HG03139 (cell line): ENCODE results near the gene LIX1.
"Not testable (repeated sequence)": the region's sequence is repeated elsewhere in the genome, so short reads cannot be mapped to it uniquely, and the experiment has no call there.

Experiments
- ATAC-seq: cut with Tn5 transposase; IDR thresholded peaks from one replicate; pipeline ENCODE4 v1.9.1; 2021; ENCODE audit not compliant: unreplicated experiment

LIX1 gene

GRCh38 chr5:97105501-97106215 is 36.8 kb downstream of the LIX1 start:
- no peak for ATAC-seq

GRCh38 chr5:97102010-97102470 is 40.4 kb downstream of the LIX1 start:
- no peak for ATAC-seq

GRCh38 chr5:97101189-97101910 is 41.1 kb downstream of the LIX1 start:
- ATAC-seq = no peak

- no peak for ATAC-seq
These were observed 41.9 kb downstream of the LIX1 start for GRCh38 chr5:97100476-97100875.

- no peak for ATAC-seq
These were observed 43.5 kb downstream of the LIX1 start for GRCh38 chr5:97098922-97099321.

GRCh38 chr5:97097326-97098230 is 44.8 kb downstream of the LIX1 start:
- ATAC-seq = no peak

- no peak for ATAC-seq
These were observed 45.6 kb downstream of the LIX1 start for GRCh38 chr5:97096846-97097245.

GRCh38 chr5:97096191-97096590 is 46.2 kb downstream of the LIX1 start:
- ATAC-seq = no peak

GRCh38 chr5:97095318-97095732 is 47.1 kb downstream of the LIX1 start:
- peak; percentile 28 for ATAC-seq

- peak; percentile 99 for ATAC-seq
These were observed 47.7 kb downstream of the LIX1 start for GRCh38 chr5:97094579-97095317.

- ATAC-seq = no peak
These were observed 49.2 kb downstream of the LIX1 start for GRCh38 chr5:97093193-97093592.

GRCh38 chr5:97090944-97091343 is 51.5 kb downstream of the LIX1 start:
- ATAC-seq = no peak

GRCh38 chr5:97089149-97089801 is 53.1 kb downstream of the LIX1 start:
- ATAC-seq = no peak

GRCh38 chr5:97088774-97089148 is 53.6 kb downstream of the LIX1 start:
- no peak for ATAC-seq

- ATAC-seq = no peak
These were observed 55.3 kb downstream of the LIX1 start for GRCh38 chr5:97087138-97087537.

- no peak for ATAC-seq
These were observed 56.8 kb downstream of the LIX1 start for GRCh38 chr5:97085459-97086181.

GRCh38 chr5:97084782-97085458 is 57.5 kb downstream of the LIX1 start:
- ATAC-seq = not testable (repeated sequence)

GRCh38 chr5:97078958-97079743 is 63.3 kb downstream of the LIX1 start:
- no peak for ATAC-seq
